ENCODE results near the gene TMEM45B. TPM values are rescaled to one million over a fixed set of nuclear protein-coding genes. Genes with fewer than 3 reads are reported as not detected.
"Not testable (repeated sequence)": the region's sequence is repeated elsewhere in the genome, so short reads cannot be mapped to it uniquely, and the experiment has no call there.

The TMEM45B gene
- total RNA-seq, 1 donor from 2014 or later: not detected

DNA sequence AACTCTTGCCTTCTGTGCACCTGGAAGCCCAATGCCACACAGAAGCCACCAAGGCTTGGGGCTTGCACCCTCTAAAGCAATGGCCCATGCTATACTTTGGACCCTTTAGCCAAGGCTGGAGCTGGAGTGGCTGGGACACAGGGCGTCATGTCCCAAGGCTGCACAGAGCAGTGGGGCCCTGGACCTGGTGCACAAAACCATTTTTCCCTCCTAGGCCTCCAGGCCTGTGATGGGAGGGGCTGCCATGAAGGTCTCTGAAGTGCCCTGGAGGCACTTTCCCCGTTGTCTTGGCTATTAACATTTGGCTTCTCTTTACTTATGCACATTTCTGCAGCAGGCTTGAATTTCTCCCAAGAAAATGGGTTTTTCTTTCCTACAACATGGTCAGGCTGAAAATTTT lies 20.6 kb upstream of the TMEM45B start:
- Histone ChIP-seq H3K4me3 (no peak overlapping the region), H3K27ac (replicated peaks) (no peak overlapping the region), H3K9me3 (replicated peaks) (peaks cover 24% of the 10 kb centered on the region), H3K4me1 (no peaks in the 10 kb centered on the region), H3K27me3 (ENCODE audit: low read depth) (peaks cover 29% of the 10 kb centered on the region), H3K36me3 (no peaks in the 10 kb centered on the region)
- intact Hi-C loops (cut with micrococcal nuclease): no loop called here
- DNase-seq: no peak
- TF ChIP-seq, protein P1, sequence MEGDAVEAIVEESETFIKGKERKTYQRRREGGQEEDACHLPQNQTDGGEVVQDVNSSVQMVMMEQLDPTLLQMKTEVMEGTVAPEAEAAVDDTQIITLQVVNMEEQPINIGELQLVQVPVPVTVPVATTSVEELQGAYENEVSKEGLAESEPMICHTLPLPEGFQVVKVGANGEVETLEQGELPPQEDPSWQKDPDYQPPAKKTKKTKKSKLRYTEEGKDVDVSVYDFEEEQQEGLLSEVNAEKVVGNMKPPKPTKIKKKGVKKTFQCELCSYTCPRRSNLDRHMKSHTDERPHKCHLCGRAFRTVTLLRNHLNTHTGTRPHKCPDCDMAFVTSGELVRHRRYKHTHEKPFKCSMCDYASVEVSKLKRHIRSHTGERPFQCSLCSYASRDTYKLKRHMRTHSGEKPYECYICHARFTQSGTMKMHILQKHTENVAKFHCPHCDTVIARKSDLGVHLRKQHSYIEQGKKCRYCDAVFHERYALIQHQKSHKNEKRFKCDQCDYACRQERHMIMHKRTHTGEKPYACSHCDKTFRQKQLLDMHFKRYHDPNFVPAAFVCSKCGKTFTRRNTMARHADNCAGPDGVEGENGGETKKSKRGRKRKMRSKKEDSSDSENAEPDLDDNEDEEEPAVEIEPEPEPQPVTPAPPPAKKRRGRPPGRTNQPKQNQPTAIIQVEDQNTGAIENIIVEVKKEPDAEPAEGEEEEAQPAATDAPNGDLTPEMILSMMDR (IDR thresholded peaks at IDR 0.05; ENCODE audit: borderline replicate concordance): no peak

DNA sequence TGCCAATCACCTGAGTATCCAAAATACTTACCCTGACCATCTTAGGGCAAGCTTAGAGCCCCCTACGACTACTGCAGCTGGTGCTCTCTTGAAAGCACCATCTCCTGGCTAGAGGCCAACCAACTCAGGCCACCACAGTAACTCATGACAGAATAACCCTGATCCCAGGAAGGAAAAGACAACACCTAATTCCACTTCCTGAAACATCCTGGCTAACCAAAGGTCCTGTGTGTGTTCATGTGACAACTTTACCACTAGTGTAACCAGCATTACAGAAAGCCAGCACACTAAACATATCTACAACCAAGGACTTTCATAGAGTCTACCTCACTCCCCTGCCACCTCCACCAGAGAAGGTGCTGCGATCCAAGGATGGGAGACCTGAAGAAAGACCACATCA lies 17.4 kb upstream of the TMEM45B start:
- TF ChIP-seq, protein P1 (IDR thresholded peaks at IDR 0.05; ENCODE audit: borderline replicate concordance): no peak
- no peak for DNase-seq
- H3K4me1 ChIP-seq: no peaks in the 10 kb centered on the region
- intact Hi-C loops (cut with micrococcal nuclease): no loop called here
- H3K9me3 ChIP-seq (replicated peaks): peaks cover 27% of the 10 kb centered on the region
- H3K27me3 ChIP-seq (ENCODE audit: low read depth): peaks cover 20% of the 10 kb centered on the region
- H3K4me3 ChIP-seq: no peak overlapping the region
- no peaks in the 10 kb centered on the region for H3K36me3 ChIP-seq
- no peak overlapping the region for H3K27ac ChIP-seq (replicated peaks)

DNA sequence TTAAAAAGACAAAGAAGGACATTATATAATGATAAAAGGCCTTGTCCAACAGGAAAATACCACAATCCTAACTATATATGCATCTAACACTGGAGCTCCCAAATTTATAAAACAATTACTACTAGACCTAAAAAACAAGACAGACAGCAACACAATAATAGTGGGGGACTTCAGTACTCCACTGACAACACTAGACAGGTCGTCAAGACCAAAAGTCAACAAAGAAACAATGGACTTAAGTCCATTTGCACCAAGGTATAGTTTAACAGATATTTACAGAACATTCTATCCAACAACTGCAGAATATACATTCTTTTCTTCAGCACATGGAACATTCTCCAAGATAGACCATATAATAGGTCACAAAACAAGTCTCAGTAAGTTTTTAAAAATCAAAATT lies 15.5 kb upstream of the TMEM45B start:
- H3K27ac ChIP-seq (replicated peaks); H3K36me3 ChIP-seq; DNase-seq; H3K4me1 ChIP-seq; H3K4me3 ChIP-seq; intact Hi-C loops (cut with micrococcal nuclease): not testable (repeated sequence)
- peaks cover 15% of the 10 kb centered on the region for H3K27me3 ChIP-seq (ENCODE audit: low read depth)
- peaks cover 26% of the 10 kb centered on the region for H3K9me3 ChIP-seq (replicated peaks)

DNA sequence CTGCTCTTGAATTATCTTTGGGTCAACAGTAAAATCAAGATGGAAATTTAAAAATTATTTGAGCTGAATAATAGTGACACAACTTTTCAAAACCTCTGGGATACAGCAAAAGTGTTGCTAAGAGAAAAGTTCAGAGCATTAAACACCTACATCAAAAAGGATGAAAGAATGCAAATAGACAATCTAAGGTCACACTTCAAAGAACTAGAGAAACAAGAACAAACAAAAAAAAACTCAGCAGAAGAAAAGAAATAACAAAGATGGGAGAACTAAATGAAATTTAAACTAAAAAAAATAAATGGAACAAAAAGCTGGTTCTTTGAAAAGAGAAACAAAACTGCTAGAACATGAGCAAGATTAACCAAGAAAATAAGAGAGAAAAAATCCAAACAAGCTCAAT lies 15.0 kb upstream of the TMEM45B start:
- Histone ChIP-seq H3K36me3 (no peaks in the 10 kb centered on the region), H3K27me3 (ENCODE audit: low read depth) (peaks cover 17% of the 10 kb centered on the region), H3K27ac (replicated peaks) (no peak overlapping the region), H3K9me3 (replicated peaks) (peaks cover 22% of the 10 kb centered on the region), H3K4me3 (no peak overlapping the region), H3K4me1 (no peaks in the 10 kb centered on the region)
- DNase-seq: no peak
- intact Hi-C loops (cut with micrococcal nuclease): no loop called here
- TF ChIP-seq, protein P1 (IDR thresholded peaks at IDR 0.05; ENCODE audit: borderline replicate concordance): no peak

DNA sequence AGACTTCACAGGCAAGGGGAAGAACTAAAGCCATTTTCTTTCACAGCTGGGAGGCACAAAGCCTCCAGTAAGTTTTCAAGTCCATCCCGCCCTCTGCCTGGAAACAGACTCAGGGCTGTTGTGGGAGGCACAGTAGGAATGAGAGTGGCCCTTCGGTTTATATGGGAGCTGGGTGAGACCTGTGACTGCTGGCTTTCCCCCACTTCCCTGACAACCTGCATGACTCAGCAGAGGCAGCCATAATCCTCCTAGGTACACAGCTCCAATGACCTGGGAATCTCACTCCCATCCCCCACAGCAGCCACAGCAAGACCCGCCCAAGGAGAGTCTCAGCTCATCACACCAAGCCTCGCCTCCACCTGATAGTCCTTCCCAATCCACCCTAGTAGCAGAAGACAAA lies 12.1 kb upstream of the TMEM45B start:
- Histone ChIP-seq H3K27me3 (ENCODE audit: low read depth) (peaks cover 20% of the 10 kb centered on the region), H3K4me1 (no peaks in the 10 kb centered on the region), H3K36me3 (no peaks in the 10 kb centered on the region), H3K4me3 (no peak overlapping the region), H3K27ac (replicated peaks) (no peak overlapping the region), H3K9me3 (replicated peaks) (peaks cover 20% of the 10 kb centered on the region)
- intact Hi-C loops (cut with micrococcal nuclease): no loop called here
- DNase-seq: no peak
- TF ChIP-seq, protein P1 (IDR thresholded peaks at IDR 0.05; ENCODE audit: borderline replicate concordance): no peak

DNA sequence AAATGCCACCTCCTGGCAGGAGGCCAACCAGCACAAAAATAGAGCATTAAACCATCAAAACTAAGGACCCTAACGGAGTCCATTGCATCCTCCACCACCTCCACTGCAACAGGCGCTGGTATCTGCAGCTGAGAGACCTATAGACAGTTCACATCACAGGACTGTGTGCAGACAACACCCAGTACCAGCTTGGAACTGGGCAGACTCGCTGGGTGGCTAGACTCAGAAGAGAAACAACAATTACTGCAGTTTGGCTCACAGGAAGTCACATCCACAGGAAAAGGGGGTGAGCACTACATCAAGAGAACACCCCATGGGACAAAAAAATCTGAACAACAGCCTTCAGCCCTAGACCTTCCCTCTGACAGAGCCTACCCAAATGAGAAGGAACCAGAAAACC lies 11.6 kb upstream of the TMEM45B start:
- Histone ChIP-seq H3K4me3 (no peak overlapping the region), H3K36me3 (no peaks in the 10 kb centered on the region), H3K27me3 (ENCODE audit: low read depth) (peaks cover 20% of the 10 kb centered on the region), H3K4me1 (no peaks in the 10 kb centered on the region), H3K27ac (replicated peaks) (no peak overlapping the region), H3K9me3 (replicated peaks) (peaks cover 19% of the 10 kb centered on the region)
- TF ChIP-seq, protein P1 (IDR thresholded peaks at IDR 0.05; ENCODE audit: borderline replicate concordance): no peak
- DNase-seq: no peak
- intact Hi-C loops (cut with micrococcal nuclease): no loop called here

DNA sequence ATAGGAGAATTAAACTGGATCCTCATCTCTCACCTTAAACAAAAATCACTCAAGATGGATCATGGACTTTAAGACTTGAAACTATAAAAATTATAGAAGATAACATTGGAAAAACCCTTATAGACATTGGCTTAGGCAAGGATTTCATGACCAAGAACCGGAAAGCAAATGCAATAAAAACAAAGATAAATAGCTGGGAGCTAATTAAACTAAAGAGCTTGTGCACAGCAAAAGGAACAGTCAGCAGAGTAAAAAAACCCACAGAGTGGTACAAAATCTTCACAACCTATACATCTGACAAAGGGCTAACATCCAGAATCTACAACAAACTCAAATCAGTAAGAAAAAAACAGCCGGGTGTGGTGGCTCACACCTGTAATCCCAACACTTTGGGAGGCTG lies 7.4 kb upstream of the TMEM45B start:
- DNase-seq; H3K4me1 ChIP-seq; H3K36me3 ChIP-seq; intact Hi-C loops (cut with micrococcal nuclease); H3K27ac ChIP-seq (replicated peaks); H3K4me3 ChIP-seq: not testable (repeated sequence)
- peaks cover 13% of the 10 kb centered on the region for H3K27me3 ChIP-seq (ENCODE audit: low read depth)
- H3K9me3 ChIP-seq (replicated peaks): peaks cover 13% of the 10 kb centered on the region
